Stimulated activated CD4-positive, alpha-beta T cell treated with anti-CD3 and anti-CD28 coated beads, TNF-alpha, amount 100 ng/mL, for 4 hours (primary cell): Measurements from ENCODE around the gene COL27A1.

Experiments used
- DNase-seq, 3 experiments: peaks; one replicate each; pipeline ENCODE4 v3.0.0-alpha.2; 2020; ENCODE audit warnings: low read depth in 3 of 3

COL27A1 gene

DNA sequence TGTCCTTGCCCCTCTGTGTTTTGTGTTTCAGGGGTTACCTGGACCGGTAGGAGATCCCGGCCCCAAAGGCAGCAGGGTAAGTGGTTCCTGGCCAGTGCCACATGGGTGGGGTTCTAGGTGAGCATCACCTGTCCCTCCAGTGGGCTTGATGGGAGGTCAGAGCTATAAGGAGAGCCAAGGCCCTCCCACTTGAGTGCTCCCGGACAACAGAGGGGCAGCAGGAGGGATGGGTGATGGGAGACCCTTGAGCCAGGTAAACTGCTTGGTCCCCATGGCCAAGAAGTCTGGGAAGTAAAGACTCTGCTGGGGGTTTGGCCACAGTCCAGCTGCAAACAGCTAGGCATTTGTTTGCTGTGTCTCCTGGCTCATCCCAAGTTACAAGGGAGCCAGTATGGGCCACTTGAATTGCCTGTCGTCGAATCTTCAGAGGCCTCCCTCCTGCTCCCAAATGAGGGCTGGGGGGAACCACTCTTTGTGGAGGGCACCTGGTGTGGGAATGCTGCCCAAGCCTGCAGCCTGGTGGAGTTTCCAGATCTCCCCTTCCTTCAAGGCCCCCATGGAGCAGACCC lies 51.0 kb downstream of the COL27A1 start:
- DNase-seq = no peak

DNA sequence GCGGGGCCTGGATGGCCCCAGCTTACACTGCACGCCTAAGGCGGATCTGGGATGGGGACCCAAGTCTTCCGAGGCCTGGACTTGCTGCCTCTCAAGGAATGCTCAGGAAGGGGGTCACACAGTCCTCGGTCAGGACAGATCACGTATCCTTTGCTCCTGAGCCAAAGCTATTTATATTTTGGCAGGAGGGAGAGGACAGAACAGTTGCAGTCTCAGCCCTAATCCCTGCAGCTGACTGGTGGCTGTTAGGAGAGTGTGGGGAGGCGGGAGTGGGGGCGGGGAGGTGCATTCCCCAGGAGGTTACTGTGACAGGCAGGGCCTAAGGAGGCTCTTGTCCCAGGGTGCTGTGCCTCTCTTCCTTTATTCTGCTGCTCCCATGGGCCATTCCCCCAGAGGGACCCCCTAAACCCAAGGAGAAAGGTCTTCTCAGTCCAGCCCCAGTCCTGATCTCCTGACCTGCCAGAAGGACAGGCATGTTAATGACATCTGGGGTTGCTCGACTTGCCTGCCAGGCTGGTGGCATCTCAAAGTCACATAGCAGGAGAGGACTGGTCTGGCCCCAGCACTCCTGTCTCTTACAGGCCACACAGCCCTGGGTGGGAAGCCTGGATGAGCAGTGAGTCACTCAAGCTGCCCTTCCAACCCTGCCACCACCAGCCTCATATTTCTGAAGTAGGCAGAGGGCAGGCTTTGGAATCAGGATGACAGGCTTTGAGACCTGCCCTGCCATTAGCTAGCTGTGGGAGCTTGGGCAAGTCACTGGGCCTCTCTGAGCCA lies 51.9 kb downstream of the COL27A1 start:
- no peak for DNase-seq

DNA sequence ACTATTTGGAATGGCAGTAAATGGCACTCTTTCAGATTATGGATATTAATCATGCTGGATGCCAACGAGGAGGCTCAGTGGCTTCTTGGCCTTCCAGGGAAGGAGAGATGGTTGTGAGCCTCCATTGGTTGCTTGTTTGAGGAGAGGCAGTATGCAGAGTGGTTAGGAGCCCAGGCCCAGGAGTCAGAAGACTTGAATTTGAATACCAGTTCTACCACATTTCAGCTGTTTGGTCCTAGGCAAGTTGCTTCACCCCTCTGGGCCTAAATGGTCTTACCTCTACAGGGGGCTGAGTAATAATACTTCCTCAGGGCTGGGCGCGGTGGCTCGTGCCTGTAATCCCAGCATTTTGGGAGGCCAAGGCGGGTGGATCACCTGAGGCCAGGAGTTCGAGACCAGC lies 52.5 kb downstream of the COL27A1 start:
- DNase-seq = no peak

DNA sequence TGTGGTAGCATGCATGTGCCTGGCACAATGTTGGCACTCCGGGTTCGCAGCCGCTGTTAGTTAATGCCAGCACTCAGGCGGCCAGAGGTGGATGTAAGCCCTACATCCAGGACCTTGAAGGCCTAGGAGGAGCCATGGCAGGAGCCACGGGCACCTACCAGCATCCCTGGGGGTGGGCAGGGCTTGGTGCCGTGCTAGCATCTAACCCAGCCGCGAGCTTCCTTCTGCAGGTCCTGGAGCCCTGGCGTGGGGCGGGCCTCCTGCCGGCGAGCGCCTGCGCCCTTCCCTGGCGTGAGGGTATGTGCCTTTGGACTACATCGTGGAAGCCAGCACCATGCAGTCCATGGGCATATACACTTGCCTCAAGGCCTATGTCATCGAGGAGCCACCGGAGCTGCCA lies 53.8 kb downstream of the COL27A1 start:
- no peak for DNase-seq

- no peak for DNase-seq
Measured at GRCh38 chr9:114210136-114210535, 54.8 kb downstream of the COL27A1 start.

DNA sequence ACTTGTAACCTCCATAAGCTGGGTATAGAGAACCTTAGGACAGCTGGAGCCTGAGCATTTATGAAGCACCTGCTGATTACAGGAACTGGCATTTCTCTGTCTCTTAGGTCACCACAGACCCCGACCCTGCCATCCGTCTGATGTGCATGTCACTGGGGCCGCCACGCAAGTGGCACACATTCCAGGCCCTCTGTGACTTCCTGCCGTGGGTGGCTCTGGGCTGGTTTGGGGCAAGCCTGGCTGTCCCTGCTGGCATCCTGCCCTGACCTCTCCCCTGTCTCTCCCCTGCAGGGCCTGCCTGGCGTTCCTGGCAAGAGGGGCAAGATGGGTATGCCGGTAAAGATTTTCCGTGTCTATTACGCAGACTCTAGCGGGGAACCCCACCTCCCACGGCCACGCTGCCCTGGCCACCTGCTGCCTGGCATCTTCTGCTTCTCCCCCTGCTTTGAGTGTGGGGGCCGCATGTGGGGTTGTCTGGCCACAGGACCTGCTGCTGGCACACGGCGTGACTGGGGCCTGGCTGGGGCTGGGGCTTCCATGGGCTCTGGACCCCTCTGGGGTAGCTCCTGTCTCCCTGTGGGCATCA lies 55.4 kb downstream of the COL27A1 start:
- DNase-seq = no peak

- DNase-seq = no peak
Measured at GRCh38 chr9:114212826-114213225, 57.5 kb downstream of the COL27A1 start.

- no peak for DNase-seq
Measured at GRCh38 chr9:114213566-114213965, 58.2 kb downstream of the COL27A1 start.

DNA sequence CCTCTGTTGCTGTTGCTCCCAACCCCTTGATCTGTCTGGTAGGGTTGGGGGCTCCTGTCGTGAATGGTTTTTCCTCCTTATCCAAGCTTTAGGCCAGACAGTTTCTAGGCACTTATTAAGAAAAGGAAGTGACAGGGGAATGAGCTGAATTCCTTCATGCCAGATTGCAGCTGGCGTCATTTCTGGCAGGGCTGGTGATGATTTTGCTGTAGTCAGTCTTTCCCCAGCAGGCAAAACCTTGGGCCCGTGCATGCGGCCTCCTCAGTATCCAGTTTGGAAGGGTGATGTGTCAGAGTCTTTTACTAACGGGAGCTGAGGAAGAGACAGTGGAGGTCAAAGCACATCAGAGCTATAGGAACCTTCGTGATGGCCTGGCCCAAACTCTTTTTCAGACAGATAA lies 58.8 kb downstream of the COL27A1 start:
- DNase-seq = no peak

GRCh38 chr9:114214686-114215414 lies 59.5 kb downstream of the COL27A1 start:
- no peak for DNase-seq

DNA sequence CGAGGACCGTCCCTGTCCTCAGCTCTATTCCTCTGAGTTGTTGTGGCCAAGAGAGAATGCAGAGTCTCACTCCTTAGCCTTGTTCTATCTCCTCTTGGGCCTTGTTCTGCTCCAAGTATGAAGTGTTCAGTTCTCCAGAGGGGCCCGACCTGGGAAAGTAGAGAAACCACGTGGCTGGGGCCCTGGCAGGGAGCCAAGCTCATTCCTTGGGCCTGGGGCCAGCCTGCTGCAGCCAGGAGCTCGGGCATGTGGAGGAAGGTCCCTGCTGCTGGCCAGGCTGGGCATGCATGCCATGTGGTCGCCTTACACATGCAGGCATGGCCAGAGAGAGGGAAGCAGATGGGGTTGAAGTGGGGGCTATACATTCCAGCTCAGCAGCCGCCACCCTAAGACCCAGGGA lies 60.7 kb downstream of the COL27A1 start:
- no peak for DNase-seq

- no peak for DNase-seq
Measured at GRCh38 chr9:114216976-114217375, 61.6 kb downstream of the COL27A1 start.

GRCh38 chr9:114218264-114219120 lies 63.2 kb downstream of the COL27A1 start:
- DNase-seq = no peak

GRCh38 chr9:114220061-114220541 lies 64.8 kb downstream of the COL27A1 start:
- DNase-seq = no peak

- no peak for DNase-seq
Measured at GRCh38 chr9:114221706-114222465, 66.5 kb downstream of the COL27A1 start.

DNA sequence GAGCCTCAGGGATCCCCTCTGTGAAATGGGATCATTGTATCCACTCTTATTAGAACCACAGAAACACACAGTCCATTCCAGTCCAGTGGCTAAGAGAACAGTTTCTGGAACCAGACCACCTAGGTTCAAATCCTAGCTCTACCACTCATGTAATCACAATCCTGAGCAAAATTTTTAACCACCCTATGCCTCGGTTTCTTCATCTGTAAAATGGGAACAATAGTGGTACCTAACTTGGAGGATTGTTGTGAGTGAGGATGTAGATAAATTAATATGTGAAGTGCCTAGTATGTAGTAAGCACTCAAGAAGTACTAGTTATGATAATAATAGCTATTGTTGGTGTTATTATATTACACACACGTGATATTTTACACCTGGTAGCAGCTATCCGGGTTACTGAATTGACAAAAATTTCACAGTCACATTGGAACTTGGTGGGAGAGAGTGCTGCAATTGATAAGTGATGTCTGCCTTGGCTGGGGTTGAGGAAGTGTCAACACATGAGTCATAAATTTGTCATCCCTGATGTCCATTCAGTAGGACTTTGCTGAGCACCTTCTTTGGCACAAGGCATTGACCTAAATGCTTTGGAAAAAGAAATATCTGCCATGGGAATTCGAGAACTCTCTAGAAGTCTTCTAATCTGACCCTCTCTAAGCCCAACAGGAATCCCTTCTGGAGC lies 68.4 kb downstream of the COL27A1 start:
- no peak for DNase-seq

DNA sequence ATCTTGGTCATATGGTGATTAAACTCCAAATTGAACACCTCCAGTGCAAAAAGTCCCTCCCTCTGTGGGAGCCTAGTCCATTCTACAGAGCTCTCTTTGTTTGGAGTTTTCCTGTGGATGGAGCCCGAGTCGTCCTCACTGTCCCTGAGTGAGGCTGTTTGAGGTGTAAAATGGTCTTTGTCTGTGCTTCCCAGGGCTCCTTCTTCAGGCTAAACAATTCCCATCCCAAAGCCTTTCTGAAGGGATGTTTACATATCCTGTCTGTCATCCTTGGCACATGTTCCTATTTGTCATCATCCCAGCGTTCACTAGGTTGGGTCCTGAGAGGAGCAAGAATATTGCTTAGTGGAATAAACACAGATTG lies 68.9 kb downstream of the COL27A1 start:
- DNase-seq = no peak

GRCh38 chr9:114225561-114226212 lies 70.3 kb downstream of the COL27A1 start:
- DNase-seq = no peak

- no peak for DNase-seq
Measured at GRCh38 chr9:114226246-114227055, 71.1 kb downstream of the COL27A1 start.
